Activated CD8-positive, alpha-beta memory T cell treated with anti-CD3 and anti-CD28 coated beads, Interleukin-2, amount 50 U/mL, for 48 hours (primary cell): ENCODE data around the gene RTL5.

Experiments
- DNase-seq: peaks from one replicate; pipeline ENCODE4 v3.0.0-alpha.2; 2020

The RTL5 gene

GRCh38 chrX:72107841-72108595 is 23.7 kb downstream of the RTL5 start:
- DNase-seq, result no peak

GRCh38 chrX:72107320-72107719 is 24.4 kb downstream of the RTL5 start:
- DNase-seq, result no peak

- DNase-seq, result no peak
Observed at GRCh38 chrX:72105436-72105835, 26.3 kb downstream of the RTL5 start.

- no peak for DNase-seq
Observed at GRCh38 chrX:72102760-72103159, 29.0 kb downstream of the RTL5 start.

- DNase-seq, result no peak
Observed at GRCh38 chrX:72102126-72102525, 29.6 kb downstream of the RTL5 start.

GRCh38 chrX:72101597-72102037 is 30.1 kb downstream of the RTL5 start:
- DNase-seq, result no peak

- peak; percentile 76 for DNase-seq
Observed at GRCh38 chrX:72100824-72101351, 30.8 kb downstream of the RTL5 start.

- DNase-seq, result no peak
Observed at GRCh38 chrX:72100051-72100755, 31.5 kb downstream of the RTL5 start.

GRCh38 chrX:72097098-72097497 is 34.6 kb downstream of the RTL5 start:
- no peak for DNase-seq

GRCh38 chrX:72095370-72095769 is 36.3 kb downstream of the RTL5 start:
- DNase-seq, result no peak

- no peak for DNase-seq
Observed at GRCh38 chrX:72094894-72095293, 36.8 kb downstream of the RTL5 start.

GRCh38 chrX:72089254-72089653 is 42.5 kb downstream of the RTL5 start:
- no peak for DNase-seq

- DNase-seq, result no peak
Observed at GRCh38 chrX:72088761-72089160, 43.0 kb downstream of the RTL5 start.

GRCh38 chrX:72086995-72087394 is 44.7 kb downstream of the RTL5 start:
- no peak for DNase-seq

- no peak for DNase-seq
Observed at GRCh38 chrX:72084114-72084513, 47.6 kb downstream of the RTL5 start.

- no peak for DNase-seq
Observed at GRCh38 chrX:72083291-72083690, 48.4 kb downstream of the RTL5 start.

GRCh38 chrX:72081605-72082320 is 50.0 kb downstream of the RTL5 start:
- no peak for DNase-seq

- no peak for DNase-seq
Observed at GRCh38 chrX:72080800-72081199, 50.9 kb downstream of the RTL5 start.

GRCh38 chrX:72080150-72080549 is 51.6 kb downstream of the RTL5 start:
- no peak for DNase-seq

- no peak for DNase-seq
Observed at GRCh38 chrX:72079607-72080006, 52.1 kb downstream of the RTL5 start.

- no peak for DNase-seq
Observed at GRCh38 chrX:72078411-72078810, 53.3 kb downstream of the RTL5 start.
